ENCODE results near the gene TACC2. TPM values are rescaled to one million over a fixed set of nuclear protein-coding genes. Genes with fewer than 3 reads are reported as not detected.

Gene TACC2
- total and polyA plus RNA-seq, 12 donors: 68.1 to 451 (median 364) TPM

DNA sequence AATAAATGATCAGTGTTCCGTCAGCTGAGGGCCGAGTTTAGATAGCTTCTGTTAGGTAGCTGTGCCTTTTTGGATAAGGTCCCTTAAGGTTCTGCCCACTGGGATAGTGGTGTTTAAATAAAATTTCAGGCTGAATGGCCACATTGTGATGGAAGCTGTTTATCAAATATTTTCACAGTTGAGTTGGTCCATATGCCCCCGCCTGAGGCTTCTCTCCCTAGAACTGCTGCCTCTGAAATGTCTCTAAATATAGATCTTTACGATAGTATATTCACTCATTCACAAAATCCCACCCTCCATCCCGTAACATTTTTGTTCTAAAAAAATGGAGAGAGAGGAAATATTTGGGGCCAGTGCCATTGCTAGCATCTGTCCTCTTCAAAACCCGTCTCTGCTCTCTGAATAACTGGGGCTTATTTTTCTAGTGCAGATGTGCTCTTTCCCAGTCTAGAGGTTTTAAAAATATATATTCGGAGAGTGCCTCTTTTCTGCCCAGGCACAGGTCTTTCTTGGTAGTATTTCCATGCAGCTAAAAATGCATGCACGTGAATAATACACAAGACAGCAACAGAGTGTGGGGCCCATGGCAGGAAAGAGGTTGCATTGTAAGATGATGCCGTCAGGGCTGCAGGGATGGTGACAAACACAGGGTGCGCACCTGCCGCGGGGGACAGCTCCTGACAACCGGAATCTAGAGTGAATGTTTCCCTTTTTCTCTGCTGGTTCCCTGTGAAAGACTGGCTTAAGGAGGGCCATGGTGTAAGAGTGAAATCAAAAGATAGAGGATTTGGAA, 176.7 kb downstream of the TACC2 start:
- Histone ChIP-seq H3K27ac (peak overlapping the region in 1 of 10 donors; percentile 48), H3K4me1 (peaks cover 16 to 63% (median 43%) of the 10 kb centered on the region in 9 donors), H3K9me3 (no peaks in the 10 kb centered on the region), H3K4me3 (no peak overlapping the region), H3K36me3 (peaks cover 0 to 19% (median 0%) of the 10 kb centered on the region in 9 donors), H3K27me3 (peaks cover 0 to 41% (median 0%) of the 10 kb centered on the region in 7 donors)
- DNase-seq (no peak), ATAC-seq (no peak)
- intact Hi-C loops (cut with DNase I): no loop called here
- TF ChIP-seq, protein P1, sequence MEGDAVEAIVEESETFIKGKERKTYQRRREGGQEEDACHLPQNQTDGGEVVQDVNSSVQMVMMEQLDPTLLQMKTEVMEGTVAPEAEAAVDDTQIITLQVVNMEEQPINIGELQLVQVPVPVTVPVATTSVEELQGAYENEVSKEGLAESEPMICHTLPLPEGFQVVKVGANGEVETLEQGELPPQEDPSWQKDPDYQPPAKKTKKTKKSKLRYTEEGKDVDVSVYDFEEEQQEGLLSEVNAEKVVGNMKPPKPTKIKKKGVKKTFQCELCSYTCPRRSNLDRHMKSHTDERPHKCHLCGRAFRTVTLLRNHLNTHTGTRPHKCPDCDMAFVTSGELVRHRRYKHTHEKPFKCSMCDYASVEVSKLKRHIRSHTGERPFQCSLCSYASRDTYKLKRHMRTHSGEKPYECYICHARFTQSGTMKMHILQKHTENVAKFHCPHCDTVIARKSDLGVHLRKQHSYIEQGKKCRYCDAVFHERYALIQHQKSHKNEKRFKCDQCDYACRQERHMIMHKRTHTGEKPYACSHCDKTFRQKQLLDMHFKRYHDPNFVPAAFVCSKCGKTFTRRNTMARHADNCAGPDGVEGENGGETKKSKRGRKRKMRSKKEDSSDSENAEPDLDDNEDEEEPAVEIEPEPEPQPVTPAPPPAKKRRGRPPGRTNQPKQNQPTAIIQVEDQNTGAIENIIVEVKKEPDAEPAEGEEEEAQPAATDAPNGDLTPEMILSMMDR (IDR thresholded peaks at IDR 0.05): no peak
- 64 to 74% methylated on average over 13 of the region's 13 CpGs for WGBS, 2 donors

DNA sequence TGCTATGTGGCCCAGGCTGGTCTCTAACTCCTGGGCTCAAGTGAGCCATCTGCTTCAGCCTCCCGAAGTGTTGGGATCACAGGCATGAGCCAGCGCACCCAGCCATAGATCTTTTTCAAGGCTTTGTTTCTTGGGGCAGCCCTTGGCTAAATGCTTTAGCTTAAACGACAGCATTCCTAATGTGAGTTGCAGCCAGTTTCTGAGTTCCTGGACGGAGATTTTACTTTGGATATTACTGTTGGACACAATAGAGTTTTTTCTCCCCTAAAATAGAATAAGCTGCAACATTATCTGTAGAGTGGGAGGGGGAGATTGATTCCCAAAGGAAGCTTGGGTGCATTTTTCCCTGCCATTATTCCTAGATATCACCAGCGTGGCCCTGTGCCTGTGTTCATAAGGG, 179.1 kb downstream of the TACC2 start:
- no peak for ATAC-seq
- 87% methylated on average over 5 of the region's 5 CpGs for WGBS, 2 donors
- H3K36me3 ChIP-seq: peaks cover 0 to 16% (median 0%) of the 10 kb centered on the region in 9 donors
- no peak for DNase-seq
- H3K4me3 ChIP-seq: no peak overlapping the region
- TF ChIP-seq, protein P1 (IDR thresholded peaks at IDR 0.05): no peak
- H3K27ac ChIP-seq: no peak overlapping the region
- H3K9me3 ChIP-seq: no peaks in the 10 kb centered on the region
- H3K27me3 ChIP-seq: peaks cover 0 to 30% (median 0%) of the 10 kb centered on the region in 7 donors
- H3K4me1 ChIP-seq: peaks cover 26 to 72% (median 52%) of the 10 kb centered on the region in 9 donors
- intact Hi-C loops (cut with DNase I): no loop called here

DNA sequence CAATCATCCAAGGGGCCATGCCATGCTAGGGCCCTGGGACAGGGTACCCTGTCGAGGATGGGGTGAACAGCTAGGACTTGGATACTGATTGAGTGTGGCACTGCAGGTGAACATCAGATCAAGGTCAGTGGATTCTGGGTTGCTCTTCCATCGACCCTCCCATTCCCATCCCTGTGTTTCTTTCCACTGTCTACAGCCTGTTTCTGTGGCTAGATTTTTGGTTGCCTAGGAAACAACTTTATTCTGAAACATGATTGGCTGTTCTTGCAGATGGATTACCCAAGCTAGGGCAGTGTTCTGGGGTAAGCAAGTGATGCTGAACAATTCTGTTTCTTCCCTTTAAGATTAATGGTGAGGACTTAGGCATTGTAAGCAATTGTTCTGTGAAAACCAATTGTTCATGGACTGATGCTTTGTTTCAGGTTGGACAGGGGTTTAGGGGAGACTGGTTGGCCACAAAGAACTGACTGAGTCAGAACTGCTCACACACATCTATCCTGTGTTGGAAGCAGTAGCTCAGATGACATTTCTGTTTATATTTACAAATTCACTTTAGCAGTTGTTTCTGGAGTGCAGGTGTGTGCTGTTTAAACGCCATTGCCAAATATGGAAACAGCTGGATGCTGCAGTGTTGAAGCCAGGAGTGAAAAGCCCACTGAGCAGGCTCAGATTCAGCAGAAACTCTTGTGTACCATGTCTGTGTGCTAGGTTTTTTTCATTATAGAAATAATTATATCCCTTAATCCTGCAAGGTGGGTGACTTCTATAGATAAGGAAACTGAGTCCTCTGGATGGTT, 179.8 kb downstream of the TACC2 start:
- H3K9me3 ChIP-seq: no peaks in the 10 kb centered on the region
- ATAC-seq: no peak
- TF ChIP-seq, protein P1 (IDR thresholded peaks at IDR 0.05): no peak
- peaks cover 24 to 73% (median 56%) of the 10 kb centered on the region in 9 donors for H3K4me1 ChIP-seq
- peaks cover 0 to 16% (median 0%) of the 10 kb centered on the region in 9 donors for H3K36me3 ChIP-seq
- peaks cover 0 to 23% (median 0%) of the 10 kb centered on the region in 7 donors for H3K27me3 ChIP-seq
- no peak for DNase-seq
- WGBS, 2 donors: 77 to 85% methylated on average over 3 of the region's 3 CpGs
- intact Hi-C loops (cut with DNase I): no loop called here
- H3K27ac ChIP-seq: no peak overlapping the region
- no peak overlapping the region for H3K4me3 ChIP-seq

DNA sequence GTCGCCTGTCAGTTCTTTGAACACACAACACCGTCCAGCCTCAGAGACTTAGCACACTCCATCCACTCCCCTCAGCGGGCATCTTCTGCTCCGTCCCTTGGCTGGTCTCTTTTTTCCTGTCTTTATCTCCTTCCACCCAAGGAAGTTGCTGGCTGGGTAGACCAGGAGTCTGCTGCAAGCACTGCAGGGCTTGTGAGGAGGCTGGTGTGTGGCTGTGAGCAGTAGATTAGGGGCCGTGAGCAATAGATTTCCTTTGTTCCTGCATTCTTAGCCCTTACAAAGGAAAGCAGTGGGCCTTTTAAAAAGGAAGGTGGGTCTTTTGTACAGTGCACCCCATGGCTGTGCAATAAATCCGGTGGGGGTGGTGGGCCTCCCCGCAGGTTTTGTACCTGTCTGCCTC, 181.8 kb downstream of the TACC2 start:
- TF ChIP-seq, protein P1 (IDR thresholded peaks at IDR 0.05): no peak
- peaks cover 0 to 3% (median 0%) of the 10 kb centered on the region in 7 donors for H3K27me3 ChIP-seq
- no peaks in the 10 kb centered on the region for H3K9me3 ChIP-seq
- intact Hi-C loops (cut with DNase I): no loop called here
- H3K4me1 ChIP-seq: peaks cover 20 to 58% (median 49%) of the 10 kb centered on the region in 9 donors
- ATAC-seq: no peak
- H3K4me3 ChIP-seq: no peak overlapping the region
- no peak for DNase-seq
- 70 to 71% methylated on average over 7 of the region's 7 CpGs for WGBS, 2 donors
- H3K36me3 ChIP-seq: peaks cover 0 to 16% (median 0%) of the 10 kb centered on the region in 9 donors
- peak overlapping the region in 5 of 10 donors; percentile 42 to 81 (median 66) for H3K27ac ChIP-seq
